Stimulated activated CD4-positive, alpha-beta T cell treated with anti-CD3 and anti-CD28 coated beads, Interleukin-1b, Interleukin-23, amount 100 ng/mL, for 48 hours (primary cell): Measurements from ENCODE around the gene ZNF785.
"Not testable (repeated sequence)": the region's sequence is repeated elsewhere in the genome, so short reads cannot be mapped to it uniquely, and the experiment has no call there.

Experiments used
- DNase-seq: peaks from one replicate; pipeline ENCODE4 v3.0.0-alpha.2; 2020

The ZNF785 gene

GRCh38 chr16:30602616-30603277, 17.2 kb upstream of the ZNF785 start:
- DNase-seq: no peak

GRCh38 chr16:30601966-30602365, 16.5 kb upstream of the ZNF785 start:
- DNase-seq: no peak

GRCh38 chr16:30600929-30601328, 15.4 kb upstream of the ZNF785 start:
- no peak for DNase-seq

GRCh38 chr16:30600215-30600614, 14.7 kb upstream of the ZNF785 start:
- DNase-seq: no peak

- DNase-seq: no peak
Observed at GRCh38 chr16:30592871-30593270, 7.4 kb upstream of the ZNF785 start.

- DNase-seq: not testable (repeated sequence)
Observed at GRCh38 chr16:30590869-30591268, 5.4 kb upstream of the ZNF785 start.

- not testable (repeated sequence) for DNase-seq
Observed at GRCh38 chr16:30589582-30589981, 4.1 kb upstream of the ZNF785 start.

- DNase-seq: no peak
Observed at GRCh38 chr16:30588651-30589050, 3.2 kb upstream of the ZNF785 start.

- no peak for DNase-seq
Observed at GRCh38 chr16:30585022-30585399, 486 bp downstream of the ZNF785 start.

- DNase-seq: no peak
Observed at GRCh38 chr16:30582611-30583340, 2.7 kb downstream of the ZNF785 start.

- DNase-seq: no peak
Observed at GRCh38 chr16:30581457-30581856, 4.0 kb downstream of the ZNF785 start.

- no peak for DNase-seq
Observed at GRCh38 chr16:30574678-30575077, 10.8 kb downstream of the ZNF785 start.

- DNase-seq: peak; percentile 94
Observed at GRCh38 chr16:30571445-30572322, 13.8 kb downstream of the ZNF785 start, which contains the start of gene ZNF688. Gene ZNF688 (minus strand): TSS chr16:30571714. CDS start chr16:30571629, 85 bp downstream.

GRCh38 chr16:30570636-30571444, 14.7 kb downstream of the ZNF785 start:
- DNase-seq: no peak

GRCh38 chr16:30569746-30570635, 15.5 kb downstream of the ZNF785 start:
- no peak for DNase-seq

GRCh38 chr16:30569281-30569680, 16.2 kb downstream of the ZNF785 start:
- no peak for DNase-seq

GRCh38 chr16:30567991-30568638, 17.4 kb downstream of the ZNF785 start:
- peak; percentile 56 for DNase-seq

GRCh38 chr16:30567160-30567990, 18.1 kb downstream of the ZNF785 start:
- DNase-seq: peak; percentile 81

GRCh38 chr16:30566531-30566930, 19.0 kb downstream of the ZNF785 start:
- DNase-seq: no peak

GRCh38 chr16:30565984-30566383, 19.5 kb downstream of the ZNF785 start:
- DNase-seq: no peak
